Adrenal gland (tissue), 5 donors: ENCODE measurements around the gene TNFRSF1B.

ENCODE experiments used
- CTCF ChIP-seq, 6 experiments: fragments of 450-650 bp in 4 of 6; fragments of 200-600 bp in 2 of 6; sonication (generic) in 1 of 6; IDR thresholded peaks; 1 replicate in 5 of 6; 2 replicates in 1 of 6; pipeline versions ENCODE4 v1.5.1 to v1.8.0; 2016 to 2021; ENCODE audit warnings: antibody characterized with exemption in 6 of 6, mild to moderate bottlenecking in 2 of 6, moderate library complexity in 1 of 6
- POLR2A ChIP-seq, 2 donors: fragments of 450-650 bp; IDR thresholded peaks; one replicate each; pipeline ENCODE4 v1.6.1; 2017; ENCODE audit warnings: antibody characterized with exemption in 2 of 2, mild to moderate bottlenecking in 2 of 2, moderate library complexity in 1 of 2
- donor health status: DM: no; HTN: no; CAD: no.

GRCh38 chr1:12173041-12173509, 6.3 kb downstream of the TNFRSF1B start:
- no peak for TF ChIP-seq POLR2A (IDR thresholded peaks at IDR 0.05)
- TF ChIP-seq CTCF (IDR thresholded peaks at IDR 0.05): no peak
